ENCODE results near the gene CYTH3. TPM values are rescaled to one million over a fixed set of nuclear protein-coding genes. Genes with fewer than 3 reads are reported as not detected.

CYTH3 gene
- total and polyA plus RNA-seq, 10 donors = 2.5 to 28.1 (median 17.5) TPM

- Histone ChIP-seq H3K27me3 (replicated peaks in 1 of 7) (no peaks in the 10 kb centered on the region), H3K27ac (no peak overlapping the region), H3K36me3 (peaks cover 0 to 98% (median 74%) of the 10 kb centered on the region in 6 donors), H3K9me3 (peaks cover 0 to 12% (median 10%) of the 10 kb centered on the region in 8 donors), H3K4me1 (no peaks in the 10 kb centered on the region), H3K4me3 (no peak overlapping the region)
- TF ChIP-seq POLR2AphosphoS5 (IDR thresholded peaks at IDR 0.05) (no peak), CTCF (IDR thresholded peaks at IDR 0.05 in 8 of 11, conservative IDR thresholded peaks at IDR 0.05 in 3 of 11) (no peak), POLR2A (IDR thresholded peaks at IDR 0.05) (no peak)
- intact Hi-C loops (cut with DNase I; ENCODE audit: low total_unique reads) = no loop called here
- WGBS, 5 donors = 86 to 97% (median 94%) methylated on average over 2 of the region's 2 CpGs
- DNase-seq = no peak
Observed at GRCh38 chr7:6116211-6116610, 156.2 kb downstream of the CYTH3 start.

Small RNA genes within 50 kb of the gene (small RNA-seq; reads per million reads assigned to genes)
- gene RF00019 = 0 reads per million in 4 donors

Other genes with a start within 250 kb of the CYTH3 start
- gene ANKRD61, start 241.2 kb downstream of the CYTH3 start, total RNA-seq = under 1 TPM in 1 of 7 donors, not detected in 6; 0.37 TPM
- under 1 TPM in 2 of 3 donors, not detected in 1; 0.05 to 0.13 TPM for gene ANKRD61, start 241.2 kb downstream of the CYTH3 start, polyA plus RNA-seq
- gene EIF2AK1, start 213.4 kb downstream of the CYTH3 start, total RNA-seq = 100 to 1,000 TPM in 4 of 7 donors, 10 to 100 TPM in 3; 61.0 to 243 (median 108) TPM
- gene EIF2AK1, start 213.4 kb downstream of the CYTH3 start, polyA plus RNA-seq = 10 to 100 TPM; 32.4 to 39.0 (median 36.6) TPM
- gene USP42, start 167.7 kb downstream of the CYTH3 start, total RNA-seq = 10 to 100 TPM in 5 of 7 donors, 1 to 10 TPM in 2; 9.3 to 14.7 (median 11.8) TPM
- 1 to 10 TPM; 2.2 to 3.8 (median 3.0) TPM for gene USP42, start 167.7 kb downstream of the CYTH3 start, polyA plus RNA-seq
- 10 to 100 TPM; 10.5 to 14.6 (median 12.2) TPM for gene FAM220A, start 76.3 kb upstream of the CYTH3 start, total RNA-seq
- 10 to 100 TPM in 2 of 3 donors, 1 to 10 TPM in 1; 6.3 to 10.3 (median 10.2) TPM for gene FAM220A, start 76.3 kb upstream of the CYTH3 start, polyA plus RNA-seq
- gene RAC1, start 101.9 kb upstream of the CYTH3 start, total RNA-seq = 100 to 1,000 TPM; 135 to 200 (median 174) TPM
- gene RAC1, start 101.9 kb upstream of the CYTH3 start, polyA plus RNA-seq = 100 to 1,000 TPM; 137 to 185 (median 162) TPM
- 10 to 100 TPM; 14.4 to 35.1 (median 25.3) TPM for gene DAGLB, start 175.3 kb upstream of the CYTH3 start, total RNA-seq
- 10 to 100 TPM in 2 of 3 donors, 1 to 10 TPM in 1; 7.2 to 29.2 (median 18.4) TPM for gene DAGLB, start 175.3 kb upstream of the CYTH3 start, polyA plus RNA-seq
- 10 to 100 TPM; 55.4 to 77.9 (median 67.7) TPM for gene KDELR2, start 211.5 kb upstream of the CYTH3 start, total RNA-seq
- 10 to 100 TPM; 20.8 to 36.1 (median 29.9) TPM for gene KDELR2, start 211.5 kb upstream of the CYTH3 start, polyA plus RNA-seq

Data from spleen (tissue), 11 donors.